ENCODE data around the gene OR2AE1. TPM values are rescaled to one million over a fixed set of nuclear protein-coding genes. Genes with fewer than 3 reads are reported as not detected.

Gene OR2AE1
- total and polyA plus RNA-seq, 3 experiments from 2014 or later: 0.26 TPM; not detected in 2

Other genes with a start within 250 kb of the OR2AE1 start
- not detected for gene CYP3A5, start 197.0 kb downstream of the OR2AE1 start, total RNA-seq
- 0.16 TPM for gene CYP3A5, start 197.0 kb downstream of the OR2AE1 start, polyA plus RNA-seq
- gene CYP3A7, start 141.8 kb downstream of the OR2AE1 start, total RNA-seq: not detected
- not detected for gene CYP3A7, start 141.8 kb downstream of the OR2AE1 start, polyA plus RNA-seq
- gene CYP3A4, start 92.8 kb downstream of the OR2AE1 start, total RNA-seq: not detected
- gene CYP3A4, start 92.8 kb downstream of the OR2AE1 start, polyA plus RNA-seq: not detected
- not detected for gene CYP3A43, start 49.0 kb downstream of the OR2AE1 start, total RNA-seq
- not detected for gene CYP3A43, start 49.0 kb downstream of the OR2AE1 start, polyA plus RNA-seq
- gene TRIM4, start 42.5 kb upstream of the OR2AE1 start, total RNA-seq: 10 to 100 TPM; 30.0 to 31.0 TPM
- 25.8 TPM for gene TRIM4, start 42.5 kb upstream of the OR2AE1 start, polyA plus RNA-seq
- under 1 TPM in 1 of 2 experiments, not detected in 1; 0.20 TPM for gene GJC3, start 52.6 kb upstream of the OR2AE1 start, total RNA-seq
- gene GJC3, start 52.6 kb upstream of the OR2AE1 start, polyA plus RNA-seq: not detected
- not detected for gene AZGP1, start 99.0 kb upstream of the OR2AE1 start, total RNA-seq
- not detected for gene AZGP1, start 99.0 kb upstream of the OR2AE1 start, polyA plus RNA-seq
- gene ZKSCAN1, start 138.6 kb upstream of the OR2AE1 start, total RNA-seq: 10 to 100 TPM; 48.4 to 53.4 TPM
- 57.9 TPM for gene ZKSCAN1, start 138.6 kb upstream of the OR2AE1 start, polyA plus RNA-seq
- gene ZSCAN21, start 172.7 kb upstream of the OR2AE1 start, total RNA-seq: 10 to 100 TPM; 10.7 to 11.3 TPM
- 8.2 TPM for gene ZSCAN21, start 172.7 kb upstream of the OR2AE1 start, polyA plus RNA-seq
- 10 to 100 TPM; 26.8 to 27.9 TPM for gene ZNF3, start 204.7 kb upstream of the OR2AE1 start, total RNA-seq
- gene ZNF3, start 204.7 kb upstream of the OR2AE1 start, polyA plus RNA-seq: 29.8 TPM
- 100 to 1,000 TPM; 110 to 111 TPM for gene COPS6, start 211.9 kb upstream of the OR2AE1 start, total RNA-seq
- 144 TPM for gene COPS6, start 211.9 kb upstream of the OR2AE1 start, polyA plus RNA-seq
- gene MCM7, start 224.4 kb upstream of the OR2AE1 start, total RNA-seq: 100 to 1,000 TPM; 440 to 452 TPM
- gene MCM7, start 224.4 kb upstream of the OR2AE1 start, polyA plus RNA-seq: 28.9 TPM
- gene AP4M1, start 224.6 kb upstream of the OR2AE1 start, total RNA-seq: 10 to 100 TPM; 13.8 to 17.3 TPM
- gene AP4M1, start 224.6 kb upstream of the OR2AE1 start, polyA plus RNA-seq: 5.2 TPM
- gene TAF6, start 242.3 kb upstream of the OR2AE1 start, total RNA-seq: 10 to 100 TPM; 75.7 to 82.3 TPM
- gene TAF6, start 242.3 kb upstream of the OR2AE1 start, polyA plus RNA-seq: 39.8 TPM
- gene CNPY4, start 242.6 kb upstream of the OR2AE1 start, total RNA-seq: 10 to 100 TPM; 18.9 to 19.0 TPM
- 24.1 TPM for gene CNPY4, start 242.6 kb upstream of the OR2AE1 start, polyA plus RNA-seq
- gene MBLAC1, start 249.9 kb upstream of the OR2AE1 start, total RNA-seq: 1 to 10 TPM; 4.4 TPM
- gene MBLAC1, start 249.9 kb upstream of the OR2AE1 start, polyA plus RNA-seq: 2.3 TPM

Measured in CD8-positive, alpha-beta memory T cell (primary cell).